ENCODE results near the gene SMIM33.
A peak's percentile ranks its signal among the peaks of the same experiment; 100 is the strongest.

DNA sequence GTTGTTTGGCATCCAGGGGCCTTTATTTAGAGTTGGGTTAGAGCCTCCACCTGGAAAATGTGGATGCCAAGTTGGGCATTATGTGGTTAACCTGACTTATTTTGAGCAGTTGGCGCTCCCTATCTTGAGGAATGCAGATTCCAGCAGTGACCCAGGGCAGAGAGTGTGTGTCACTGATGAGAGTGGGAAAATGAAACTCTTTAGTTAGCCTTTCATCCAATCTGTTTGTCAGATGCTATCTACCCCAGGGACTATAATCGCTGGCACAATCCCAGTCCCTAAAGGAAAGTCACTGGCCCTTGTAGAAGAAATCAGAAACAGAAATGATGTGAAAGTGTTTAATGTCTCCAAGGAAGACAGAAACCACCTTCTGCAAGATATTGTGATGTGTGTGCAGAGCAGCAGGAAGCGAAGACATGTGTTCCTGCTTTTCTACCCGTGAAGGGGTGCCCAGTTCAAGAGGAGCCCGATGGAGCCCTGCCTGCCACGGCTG lies 21.9 kb downstream of the SMIM33 start:
- peak; percentile 29; the same call in 1 of the 2 replicates for TF ChIP-seq CTCF (IDR thresholded peaks at IDR 0.05)
- TF ChIP-seq FOSL2 (IDR thresholded peaks at IDR 0.05; ENCODE audit: borderline replicate concordance, low read depth) = no peak
- peak; percentile 75; the same call in 1 of the 2 replicates for TF ChIP-seq TEAD4 (IDR thresholded peaks at IDR 0.05; ENCODE audit: borderline replicate concordance, insufficient read depth)
- no peak for TF ChIP-seq NRF1 (IDR thresholded peaks at IDR 0.05; ENCODE audit: low read depth, low read length)
- TF ChIP-seq, protein P1, sequence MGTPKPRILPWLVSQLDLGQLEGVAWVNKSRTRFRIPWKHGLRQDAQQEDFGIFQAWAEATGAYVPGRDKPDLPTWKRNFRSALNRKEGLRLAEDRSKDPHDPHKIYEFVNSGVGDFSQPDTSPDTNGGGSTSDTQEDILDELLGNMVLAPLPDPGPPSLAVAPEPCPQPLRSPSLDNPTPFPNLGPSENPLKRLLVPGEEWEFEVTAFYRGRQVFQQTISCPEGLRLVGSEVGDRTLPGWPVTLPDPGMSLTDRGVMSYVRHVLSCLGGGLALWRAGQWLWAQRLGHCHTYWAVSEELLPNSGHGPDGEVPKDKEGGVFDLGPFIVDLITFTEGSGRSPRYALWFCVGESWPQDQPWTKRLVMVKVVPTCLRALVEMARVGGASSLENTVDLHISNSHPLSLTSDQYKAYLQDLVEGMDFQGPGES (IDR thresholded peaks at IDR 0.05; ENCODE audit: low read depth, low read length) = no peak
- no peak for TF ChIP-seq GABPA (IDR thresholded peaks at IDR 0.05; ENCODE audit: low read depth)
